HCT116 (cell line): Measurements from ENCODE around the gene PCDH1. TPM values are rescaled to one million over a fixed set of nuclear protein-coding genes. Genes with fewer than 3 reads are reported as not detected.

Experiments used
- ATAC-seq: fragments of 200-7000 bp; cut with Tn5 transposase; 2 replicates; pipeline ENCODE4 v1.9.1; 2020; ENCODE audit warnings: mild to moderate bottlenecking, moderate library complexity
- BruUV-seq: library from RNA; stranded (reverse); fragments of 400-500 nt; replicated peaks from 2 replicates; lab custom pipeline; 2021; lab: Mats Ljungman, UMichigan
- CTCF ChIA-PET: fragments of 300-600 bp; sonication (Branson Sonifier 250); formaldehyde crosslinking; loops from one replicate; lab custom pipeline; 2021; ENCODE audit warnings: antibody characterized with exemption; lab: Charles Lee
- POLR2A ChIA-PET: fragments of 300-600, 350-600 bp; sonication (Branson Sonifier 250); formaldehyde crosslinking; loops from one replicate; lab custom pipeline; 2021; ENCODE audit warnings: antibody characterized with exemption; lab: Charles Lee
- RAD21 ChIA-PET, 2 experiments: fragments of 300-600 bp; sonication (Branson Sonifier 250); formaldehyde crosslinking; loops; one replicate each; lab custom pipeline; 2023; ENCODE audit warnings: low total read pairs in 2 of 2; ENCODE audit not compliant: uncharacterized antibody in 2 of 2, unreplicated experiment in 2 of 2, low non-redundant PET in 1 of 2; lab: Charles Lee
- DNase-seq: peaks from one replicate; pipeline ENCODE4 v3.0.0-alpha.2; 2010; ENCODE audit warnings: low read depth, low spot score
- H2AFZ ChIP-seq: fragments of 200-600 bp; shearing (Covaris generic), sonication (generic); 2 replicates; pipeline ENCODE4 v1.6.1; 2017; ENCODE audit warnings: low read depth, mixed run types, mixed read lengths, antibody characterized with exemption, low read length; ENCODE audit not compliant: poor library complexity, severe bottlenecking
- H3K27ac ChIP-seq: 2 replicates; pipeline ENCODE4 v1.5.1; 2012; ENCODE audit warnings: low read depth, low read length
- H3K27me3 ChIP-seq: fragments of 200-600 bp; sonication (generic); 2 replicates; pipeline ENCODE4 v1.6.1; 2016; ENCODE audit warnings: mixed run types, low read length, mixed read lengths; ENCODE audit not compliant: insufficient read depth
- H3K36me3 ChIP-seq, 2 experiments: fragments of 200-500 bp in 1 of 2; fragments of 200-600 bp in 1 of 2; sonication (Bioruptor generic) in 1 of 2; sonication (generic) in 1 of 2; 2 replicates each; pipeline versions ENCODE4 v1.5.1 to v1.6.1; 2014 to 2016; ENCODE audit warnings: low read length in 2 of 2, inconsistent platforms in 1 of 2, mixed read lengths in 1 of 2, mixed run types in 1 of 2; ENCODE audit not compliant: insufficient read depth in 2 of 2, control insufficient read depth in 1 of 2
- H3K4me1 ChIP-seq, 2 experiments: fragments of 200-600 bp in 1 of 2; sonication (generic) in 1 of 2; 2 replicates each; pipeline versions ENCODE4 v1.5.1 to v1.6.1; 2012 to 2017; ENCODE audit warnings: low read length in 2 of 2, inconsistent platforms in 1 of 2, mild to moderate bottlenecking in 1 of 2, mixed read lengths in 1 of 2, mixed run types in 1 of 2, moderate library complexity in 1 of 2; ENCODE audit not compliant: insufficient read depth in 2 of 2, control insufficient read depth in 1 of 2
- H3K4me2 ChIP-seq: fragments of 200-600 bp; sonication (generic); 2 replicates; pipeline ENCODE4 v1.6.1; 2017; ENCODE audit warnings: mixed run types, low read length, mixed read lengths
- H3K4me3 ChIP-seq, 2 experiments: fragments of 200-600 bp in 1 of 2; sonication (generic) in 1 of 2; replicated peaks in 1 of 2; 2 replicates each; pipeline ENCODE4 v1.5.1; 2011 to 2016; ENCODE audit warnings: low read length in 2 of 2, control low read depth in 1 of 2, low read depth in 1 of 2, mild to moderate bottlenecking in 1 of 2, mixed read lengths in 1 of 2, mixed run types in 1 of 2
- H3K79me2 ChIP-seq: fragments of 200-600 bp; sonication (generic); 2 replicates; pipeline ENCODE4 v1.6.1; 2017; ENCODE audit warnings: mild to moderate bottlenecking, mixed run types, low read length, moderate library complexity, mixed read lengths; ENCODE audit not compliant: insufficient read depth
- H3K9ac ChIP-seq: fragments of 200-600 bp; sonication (generic); 2 replicates; pipeline ENCODE4 v1.6.1; 2016; ENCODE audit warnings: low read length, mixed read lengths
- H3K9me2 ChIP-seq: fragments of 200-600 bp; sonication (generic), shearing (Covaris generic); 2 replicates; pipeline ENCODE4 v1.6.1; 2017; ENCODE audit warnings: mixed run types, mild to moderate bottlenecking, moderate library complexity; ENCODE audit not compliant: insufficient read depth
- H3K9me3 ChIP-seq, 2 experiments: fragments of 200-500 bp in 1 of 2; fragments of 200-600 bp in 1 of 2; sonication (Bioruptor generic) in 1 of 2; sonication (generic) in 1 of 2; 2 replicates each; pipeline ENCODE4 v1.6.1; 2014 to 2017; ENCODE audit warnings: low read length in 2 of 2, mixed read lengths in 2 of 2, inconsistent platforms in 1 of 2, low read depth in 1 of 2, mild to moderate bottlenecking in 1 of 2, mixed run types in 1 of 2, moderate library complexity in 1 of 2; ENCODE audit not compliant: control insufficient read depth in 1 of 2, insufficient read depth in 1 of 2
- H4K20me1 ChIP-seq: fragments of 200-600 bp; sonication (generic), shearing (Covaris generic); 2 replicates; pipeline ENCODE4 v1.6.1; 2017; ENCODE audit warnings: mixed run types, mild to moderate bottlenecking, moderate library complexity; ENCODE audit not compliant: insufficient read depth
- CEBPB ChIP-seq: IDR thresholded peaks from 2 replicates; pipeline ENCODE4 v1.6.1; 2012; ENCODE audit warnings: low read depth
- CTCF ChIP-seq, 3 experiments: fragments of 200-600 bp in 1 of 3; sonication (generic) in 1 of 3; IDR thresholded peaks in 2 of 3; conservative IDR thresholded peaks in 1 of 3; 2 replicates each; pipeline ENCODE4 v1.5.1; 2012 to 2017; ENCODE audit warnings: low read depth in 2 of 3, low read length in 2 of 3, antibody characterized with exemption in 1 of 3, borderline replicate concordance in 1 of 3, control low read depth in 1 of 3, mild to moderate bottlenecking in 1 of 3, mixed read lengths in 1 of 3, mixed run types in 1 of 3, moderate library complexity in 1 of 3; ENCODE audit not compliant: insufficient read depth in 1 of 3
- EGR1 ChIP-seq: IDR thresholded peaks from 2 replicates; pipeline ENCODE4 v1.6.1; 2012; ENCODE audit warnings: low read depth
- ELF1 ChIP-seq: IDR thresholded peaks from 2 replicates; pipeline ENCODE4 v1.6.1; 2012; ENCODE audit warnings: low read depth, borderline replicate concordance
- EZH2 ChIP-seq: fragments of 200-600 bp; sonication (generic); IDR thresholded peaks from 2 replicates; pipeline ENCODE4 v1.6.1; 2017; ENCODE audit warnings: antibody characterized with exemption, mixed run types
- FOSL1 ChIP-seq: IDR thresholded peaks from 2 replicates; pipeline ENCODE4 v1.6.1; 2012; ENCODE audit warnings: low read depth
- JUND ChIP-seq: IDR thresholded peaks from 2 replicates; pipeline ENCODE4 v1.6.1; 2012
- MAX ChIP-seq: IDR thresholded peaks from 2 replicates; pipeline ENCODE4 v1.6.1; 2012
- POLR2AphosphoS5 ChIP-seq: IDR thresholded peaks from 2 replicates; pipeline ENCODE4 v1.6.1; 2011; ENCODE audit warnings: mild to moderate bottlenecking, low read depth, low read length, moderate library complexity
- RAD21 ChIP-seq: IDR thresholded peaks from 2 replicates; pipeline ENCODE4 v1.6.1; 2012; ENCODE audit warnings: low read depth, mild to moderate bottlenecking
- REST ChIP-seq: IDR thresholded peaks from 2 replicates; pipeline ENCODE4 v1.6.1; 2012; ENCODE audit warnings: low read depth
- SP1 ChIP-seq: IDR thresholded peaks from 2 replicates; pipeline ENCODE4 v1.6.1; 2012; ENCODE audit warnings: low read depth
- SRF ChIP-seq: IDR thresholded peaks from 2 replicates; pipeline ENCODE4 v1.6.1; 2012; ENCODE audit warnings: low read depth
- TCF7L2 ChIP-seq: IDR thresholded peaks from 2 replicates; pipeline ENCODE4 v1.7.0; 2011; ENCODE audit warnings: borderline replicate concordance, inconsistent platforms; ENCODE audit not compliant: insufficient read depth, insufficient read length; ENCODE audit errors: extremely low read depth
- YY1 ChIP-seq: IDR thresholded peaks from 2 replicates; pipeline ENCODE4 v1.6.1; 2011; ENCODE audit warnings: low read length, low read depth, moderate library complexity, mild to moderate bottlenecking; ENCODE audit not compliant: insufficient replicate concordance; ENCODE audit errors: extremely low read depth
- ZBTB33 ChIP-seq: IDR thresholded peaks from 2 replicates; pipeline ENCODE4 v1.6.1; 2011; ENCODE audit warnings: mild to moderate bottlenecking, low read length, moderate library complexity; ENCODE audit not compliant: insufficient replicate concordance; ENCODE audit errors: extremely low read depth
- ZNF274 ChIP-seq: fragments of 200-500 bp; sonication (Bioruptor generic); IDR thresholded peaks from 2 replicates; pipeline ENCODE4 v1.6.1; 2014; ENCODE audit warnings: mild to moderate bottlenecking, low read depth, low read length, inconsistent platforms
- intact Hi-C: fragments of 100-400 bp; cut with micrococcal nuclease; formaldehyde crosslinking; loops from 2 replicates; pipeline ENCODE4 v1.10.0; 2022
- total RNA-seq: library from RNA; stranded (reverse); gene quantifications from one replicate; pipeline ENCODE4 v1.2.1, GENCODE V29; 2021; ENCODE audit not compliant: unreplicated experiment
- TF ChIP-seq, protein P1 (sequence below): IDR thresholded peaks from 2 replicates; pipeline ENCODE4 v1.6.1; 2012

The PCDH1 gene
- total RNA-seq, 1 experiment from 2014 or later: 24.2 TPM

DNA sequence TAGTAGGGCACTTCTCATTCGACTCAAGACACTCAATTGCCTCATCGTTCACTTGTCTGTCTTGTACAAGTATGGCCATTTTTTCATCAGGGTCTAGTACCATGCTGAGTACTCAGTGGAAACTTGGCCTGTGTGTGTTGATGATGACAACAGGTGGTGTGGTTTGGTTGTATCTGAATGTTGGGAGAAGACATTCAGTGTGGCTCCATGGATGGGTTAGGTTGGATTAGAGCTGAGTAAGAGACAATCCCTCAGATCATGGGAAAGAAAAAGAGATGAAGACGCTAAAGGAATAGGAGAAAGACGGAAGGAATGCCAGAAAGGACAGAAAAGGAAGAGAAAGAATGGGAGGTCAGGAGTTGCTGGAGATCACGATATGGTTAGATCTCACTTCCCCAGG is 17.0 kb downstream of the PCDH1 start:
- Histone ChIP-seq H3K9ac (no peak overlapping the region), H4K20me1 (no peaks in the 10 kb centered on the region), H3K79me2 (no peaks in the 10 kb centered on the region), H3K9me2 (no peaks in the 10 kb centered on the region), H3K27ac (no peak overlapping the region), H3K36me3 (peaks cover 2 to 9% of the 10 kb centered on the region in 2 experiments; a peak in 2 of 4 replicates), H2AFZ (no peak overlapping the region), H3K27me3 (no peaks in the 10 kb centered on the region), H3K4me2 (no peak overlapping the region), H3K4me1 (peaks cover 16 to 23% of the 10 kb centered on the region in 2 experiments), H3K9me3 (no peaks in the 10 kb centered on the region), H3K4me3 (no peak overlapping the region)
- ChIA-PET RAD21 (no interaction called here), CTCF (interaction anchor here (0.7 kb wide), 1 partner anchor 52 kb away, joined by 3 read pairs; no protein-coding TSS in a partner anchor), POLR2A (no interaction called here)
- DNase-seq (no peak), ATAC-seq (no peak)
- BruUV-seq: no TSS peak
- intact Hi-C loops: no loop called here
- TF ChIP-seq SP1: no peak
- TF ChIP-seq RAD21: no peak
- no peak for TF ChIP-seq ZBTB33
- TF ChIP-seq REST: no peak
- TF ChIP-seq TCF7L2: no peak
- no peak for TF ChIP-seq FOSL1
- no peak for TF ChIP-seq EZH2
- TF ChIP-seq MAX: no peak
- no peak for TF ChIP-seq JUND
- no peak for TF ChIP-seq EGR1
- TF ChIP-seq, protein P1, sequence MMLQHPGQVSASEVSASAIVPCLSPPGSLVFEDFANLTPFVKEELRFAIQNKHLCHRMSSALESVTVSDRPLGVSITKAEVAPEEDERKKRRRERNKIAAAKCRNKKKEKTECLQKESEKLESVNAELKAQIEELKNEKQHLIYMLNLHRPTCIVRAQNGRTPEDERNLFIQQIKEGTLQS: no peak
- no peak for TF ChIP-seq CEBPB
- TF ChIP-seq SRF: no peak
- TF ChIP-seq POLR2AphosphoS5: no peak
- no peak for TF ChIP-seq YY1
- no peak for TF ChIP-seq ZNF274
- TF ChIP-seq ELF1: no peak
- TF ChIP-seq CTCF (IDR thresholded peaks at IDR 0.05 in 2 of 3, conservative IDR thresholded peaks at IDR 0.05 in 1 of 3; ENCODE audit: borderline replicate concordance in 1 of 3, insufficient read depth in 1 of 3, low read depth in 2 of 3, low read length in 2 of 3): no peak
